ENCODE data around the gene DSE.

GRCh38 chr6:116459927-116460326, 89.2 kb downstream of the DSE start:
- TF ChIP-seq POLR2AphosphoS5 (IDR thresholded peaks at IDR 0.05) = no peak
- no peak for TF ChIP-seq EZH2 (IDR thresholded peaks at IDR 0.05; ENCODE audit: borderline replicate concordance, insufficient read depth, low read length, poor library complexity, severe bottlenecking)
- no peak for TF ChIP-seq CTCF (IDR thresholded peaks at IDR 0.05; ENCODE audit: poor library complexity, severe bottlenecking)
- TF ChIP-seq TAF1 (IDR thresholded peaks at IDR 0.05; ENCODE audit: low read depth) = no peak

Data from neural cell (in vitro differentiated cells).